Measurements from ENCODE around the gene CPNE8.
A peak's percentile ranks its signal among the peaks of the same experiment; 100 is the strongest.

CPNE8 gene

GRCh38 chr12:38907201-38907923 lies 2.0 kb upstream of the CPNE8 start:
- peaks cover 11% of the 10 kb centered on the region for H3K27me3 Mint-ChIP-seq
- H3K27ac Mint-ChIP-seq, result peak overlapping the region; percentile 47
- no peaks in the 10 kb centered on the region for H3K9me3 Mint-ChIP-seq (ENCODE audit: low read depth)
- peaks cover 26% of the 10 kb centered on the region for H3K4me1 Mint-ChIP-seq (ENCODE audit: low read depth)
- H3K36me3 Mint-ChIP-seq, result no peaks in the 10 kb centered on the region
- peak overlapping the region; percentile 82 for H3K4me3 Mint-ChIP-seq

DNA sequence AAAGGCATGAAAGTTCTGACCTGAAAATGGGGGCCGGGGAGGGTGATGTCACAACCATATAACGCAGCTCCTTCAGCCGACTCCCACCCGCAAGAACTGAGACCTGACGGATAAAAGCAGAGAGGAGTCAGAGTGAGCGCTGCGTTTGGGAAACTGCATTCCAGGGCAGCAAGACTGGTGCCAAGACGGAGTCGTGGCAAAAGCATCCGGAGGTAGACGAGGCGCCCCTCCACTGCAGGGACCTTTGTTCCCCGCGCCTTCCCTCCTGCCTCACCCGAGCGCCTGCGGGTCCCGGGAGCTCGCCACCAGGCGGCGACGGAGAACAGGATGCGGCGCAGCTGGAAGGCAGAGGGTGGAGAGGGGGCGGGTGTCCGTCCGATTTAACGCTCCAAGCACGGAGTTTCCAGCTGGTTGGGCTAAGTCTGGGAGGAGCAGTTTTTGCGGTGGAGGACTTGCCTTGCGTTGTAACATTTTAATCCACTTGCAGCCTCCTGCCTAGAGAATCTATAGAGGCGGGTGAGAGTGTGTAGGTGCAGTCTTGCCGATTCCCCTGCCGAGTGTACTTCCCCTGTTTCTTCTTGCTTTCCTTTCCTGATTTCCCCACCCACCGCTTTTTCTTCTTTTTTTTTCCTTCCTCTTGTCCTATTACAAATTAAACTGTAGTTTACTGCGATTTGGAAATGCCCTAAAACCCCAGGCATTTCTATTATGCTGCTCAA lies 1.2 kb upstream of the CPNE8 start:
- Mint-ChIP-seq H3K9me3 (ENCODE audit: low read depth) (no peaks in the 10 kb centered on the region), H3K36me3 (no peaks in the 10 kb centered on the region), H3K4me3 (peak overlapping the region; percentile 82), H3K27ac (peak overlapping the region; percentile 47), H3K27me3 (peaks cover 11% of the 10 kb centered on the region), H3K4me1 (ENCODE audit: low read depth) (peaks cover 26% of the 10 kb centered on the region)

GRCh38 chr12:38904537-38905479 lies 583 bp downstream of the CPNE8 start:
- Mint-ChIP-seq H3K27me3 (peaks cover 11% of the 10 kb centered on the region), H3K27ac (peak overlapping the region; percentile 80), H3K36me3 (no peaks in the 10 kb centered on the region), H3K9me3 (ENCODE audit: low read depth) (no peaks in the 10 kb centered on the region), H3K4me1 (ENCODE audit: low read depth) (peaks cover 26% of the 10 kb centered on the region), H3K4me3 (peak overlapping the region; percentile 82)

GRCh38 chr12:38903596-38903995 lies 1.8 kb downstream of the CPNE8 start:
- peak overlapping the region; percentile 13 for H3K27ac Mint-ChIP-seq
- peak overlapping the region; percentile 82 for H3K4me3 Mint-ChIP-seq
- peaks cover 26% of the 10 kb centered on the region for H3K4me1 Mint-ChIP-seq (ENCODE audit: low read depth)
- peaks cover 6% of the 10 kb centered on the region for H3K27me3 Mint-ChIP-seq
- no peaks in the 10 kb centered on the region for H3K9me3 Mint-ChIP-seq (ENCODE audit: low read depth)
- H3K36me3 Mint-ChIP-seq, result no peaks in the 10 kb centered on the region

- Mint-ChIP-seq H3K9me3 (ENCODE audit: low read depth) (no peaks in the 10 kb centered on the region), H3K27ac (no peak overlapping the region), H3K4me3 (no peak overlapping the region), H3K27me3 (no peaks in the 10 kb centered on the region), H3K36me3 (no peaks in the 10 kb centered on the region), H3K4me1 (ENCODE audit: low read depth) (no peaks in the 10 kb centered on the region)
Measured at GRCh38 chr12:38898001-38898684, 7.2 kb downstream of the CPNE8 start.

GRCh38 chr12:38895446-38895845 lies 9.9 kb downstream of the CPNE8 start:
- H3K4me3 Mint-ChIP-seq, result no peak overlapping the region
- H3K27ac Mint-ChIP-seq, result no peak overlapping the region
- H3K4me1 Mint-ChIP-seq (ENCODE audit: low read depth), result no peaks in the 10 kb centered on the region
- H3K27me3 Mint-ChIP-seq, result no peaks in the 10 kb centered on the region
- H3K36me3 Mint-ChIP-seq, result no peaks in the 10 kb centered on the region
- no peaks in the 10 kb centered on the region for H3K9me3 Mint-ChIP-seq (ENCODE audit: low read depth)

GRCh38 chr12:38892976-38893375 lies 12.4 kb downstream of the CPNE8 start:
- no peaks in the 10 kb centered on the region for H3K27me3 Mint-ChIP-seq
- H3K9me3 Mint-ChIP-seq (ENCODE audit: low read depth), result no peaks in the 10 kb centered on the region
- peaks cover 2% of the 10 kb centered on the region for H3K36me3 Mint-ChIP-seq
- no peaks in the 10 kb centered on the region for H3K4me1 Mint-ChIP-seq (ENCODE audit: low read depth)
- H3K4me3 Mint-ChIP-seq, result no peak overlapping the region
- H3K27ac Mint-ChIP-seq, result no peak overlapping the region

GRCh38 chr12:38892087-38892786 lies 13.2 kb downstream of the CPNE8 start:
- H3K4me1 Mint-ChIP-seq (ENCODE audit: low read depth), result no peaks in the 10 kb centered on the region
- H3K9me3 Mint-ChIP-seq (ENCODE audit: low read depth), result no peaks in the 10 kb centered on the region
- H3K27me3 Mint-ChIP-seq, result no peaks in the 10 kb centered on the region
- H3K4me3 Mint-ChIP-seq, result no peak overlapping the region
- H3K36me3 Mint-ChIP-seq, result peaks cover 2% of the 10 kb centered on the region
- H3K27ac Mint-ChIP-seq, result no peak overlapping the region

GRCh38 chr12:38890102-38890855 lies 15.1 kb downstream of the CPNE8 start:
- Mint-ChIP-seq H3K27ac (no peak overlapping the region), H3K36me3 (peaks cover 2% of the 10 kb centered on the region), H3K4me1 (ENCODE audit: low read depth) (no peaks in the 10 kb centered on the region), H3K27me3 (no peaks in the 10 kb centered on the region), H3K4me3 (no peak overlapping the region), H3K9me3 (ENCODE audit: low read depth) (no peaks in the 10 kb centered on the region)

DNA sequence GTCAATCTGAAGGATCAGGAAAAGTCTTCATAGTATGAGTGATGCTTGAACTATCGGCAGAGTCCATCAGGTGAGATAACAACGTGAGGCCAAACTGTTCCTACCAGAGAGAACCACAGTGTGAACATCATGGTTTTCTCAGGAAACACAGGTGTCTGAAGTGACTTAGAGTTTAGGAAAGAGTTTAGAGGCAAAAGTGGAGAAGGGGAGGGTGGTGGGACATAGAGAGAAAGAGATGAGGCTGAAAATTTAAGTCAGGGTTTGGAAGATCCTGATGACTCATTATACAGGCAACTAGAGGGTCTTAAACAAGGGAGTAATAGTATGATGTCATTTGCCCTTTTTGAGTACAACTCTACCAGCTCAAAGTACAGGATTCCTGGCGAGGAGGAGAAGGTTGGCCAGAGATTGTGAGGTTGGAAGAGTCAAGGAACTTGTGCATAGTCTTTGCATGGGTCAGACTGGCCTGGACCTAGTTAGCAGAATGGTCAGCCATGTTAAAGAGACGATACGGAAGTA lies 16.0 kb downstream of the CPNE8 start:
- H3K4me1 Mint-ChIP-seq (ENCODE audit: low read depth), result no peaks in the 10 kb centered on the region
- H3K36me3 Mint-ChIP-seq, result peaks cover 2% of the 10 kb centered on the region
- no peaks in the 10 kb centered on the region for H3K9me3 Mint-ChIP-seq (ENCODE audit: low read depth)
- H3K27me3 Mint-ChIP-seq, result no peaks in the 10 kb centered on the region
- H3K27ac Mint-ChIP-seq, result no peak overlapping the region
- H3K4me3 Mint-ChIP-seq, result no peak overlapping the region

- Mint-ChIP-seq H3K4me1 (ENCODE audit: low read depth) (no peaks in the 10 kb centered on the region), H3K27me3 (no peaks in the 10 kb centered on the region), H3K4me3 (no peak overlapping the region), H3K9me3 (ENCODE audit: low read depth) (peaks cover under 1% of the 10 kb centered on the region), H3K27ac (no peak overlapping the region), H3K36me3 (peaks cover 2% of the 10 kb centered on the region)
Measured at GRCh38 chr12:38887770-38888169, 17.6 kb downstream of the CPNE8 start.

GRCh38 chr12:38886931-38887330 lies 18.5 kb downstream of the CPNE8 start:
- no peaks in the 10 kb centered on the region for H3K4me1 Mint-ChIP-seq (ENCODE audit: low read depth)
- H3K27me3 Mint-ChIP-seq, result no peaks in the 10 kb centered on the region
- H3K27ac Mint-ChIP-seq, result no peak overlapping the region
- H3K4me3 Mint-ChIP-seq, result no peak overlapping the region
- H3K36me3 Mint-ChIP-seq, result peaks cover 2% of the 10 kb centered on the region
- peaks cover 3% of the 10 kb centered on the region for H3K9me3 Mint-ChIP-seq (ENCODE audit: low read depth)

- peaks cover 2% of the 10 kb centered on the region for H3K36me3 Mint-ChIP-seq
- no peak overlapping the region for H3K27ac Mint-ChIP-seq
- H3K4me1 Mint-ChIP-seq (ENCODE audit: low read depth), result no peaks in the 10 kb centered on the region
- H3K4me3 Mint-ChIP-seq, result no peak overlapping the region
- H3K9me3 Mint-ChIP-seq (ENCODE audit: low read depth), result peaks cover 3% of the 10 kb centered on the region
- H3K27me3 Mint-ChIP-seq, result no peaks in the 10 kb centered on the region
Measured at GRCh38 chr12:38886064-38886463, 19.3 kb downstream of the CPNE8 start.

Measured in activated naive CD8-positive, alpha-beta T cell (primary cell).